ENCODE measurements around the gene TP53INP2. TPM values are rescaled to one million over a fixed set of nuclear protein-coding genes. Genes with fewer than 3 reads are reported as not detected.
A peak's percentile ranks its signal among the peaks of the same experiment; 100 is the strongest.

Gene TP53INP2
- polyA plus RNA-seq, 3 donors = 0.46 to 20.6 (median 0.66) TPM

GRCh38 chr20:34732523-34732922, 28.4 kb downstream of the TP53INP2 start:
- Histone ChIP-seq H3K4me3 (replicated peaks in 1 of 3; ENCODE audit: low read depth in 2 of 3, low read length in 3 of 3) (no peak overlapping the region), H3K9ac (ENCODE audit: insufficient read depth, low read length, poor library complexity, severe bottlenecking) (no peak overlapping the region), H3K4me1 (ENCODE audit: control insufficient read depth in 1 of 2, insufficient read depth in 2 of 2, low read length in 2 of 2) (no peaks in the 10 kb centered on the region), H2AFZ (ENCODE audit: insufficient read depth, low read depth, low read length, poor library complexity, severe bottlenecking) (no peak overlapping the region), H4K20me1 (ENCODE audit: insufficient read depth, low read length) (no peaks in the 10 kb centered on the region), H3K4me2 (replicated peaks; ENCODE audit: extremely low read depth, low read length, poor library complexity, severe bottlenecking) (no peak overlapping the region), H3K36me3 (replicated peaks in 1 of 2; ENCODE audit: control insufficient read depth in 1 of 2, insufficient read depth in 2 of 2, low read length in 2 of 2) (peaks cover 45 to 93% of the 10 kb centered on the region in 2 donors), H3K27ac (ENCODE audit: low read depth in 1 of 2, low read length in 2 of 2) (no peak overlapping the region), H3K27me3 (ENCODE audit: control insufficient read depth in 2 of 2, insufficient read depth in 2 of 2, low read length in 2 of 2) (no peaks in the 10 kb centered on the region), H3K79me2 (ENCODE audit: insufficient read depth, low read length) (no peaks in the 10 kb centered on the region), H3K9me3 (replicated peaks in 1 of 2; ENCODE audit: control insufficient read depth in 1 of 2, insufficient read depth in 1 of 2, low read length in 2 of 2) (no peaks in the 10 kb centered on the region)
- TF ChIP-seq, protein P1, sequence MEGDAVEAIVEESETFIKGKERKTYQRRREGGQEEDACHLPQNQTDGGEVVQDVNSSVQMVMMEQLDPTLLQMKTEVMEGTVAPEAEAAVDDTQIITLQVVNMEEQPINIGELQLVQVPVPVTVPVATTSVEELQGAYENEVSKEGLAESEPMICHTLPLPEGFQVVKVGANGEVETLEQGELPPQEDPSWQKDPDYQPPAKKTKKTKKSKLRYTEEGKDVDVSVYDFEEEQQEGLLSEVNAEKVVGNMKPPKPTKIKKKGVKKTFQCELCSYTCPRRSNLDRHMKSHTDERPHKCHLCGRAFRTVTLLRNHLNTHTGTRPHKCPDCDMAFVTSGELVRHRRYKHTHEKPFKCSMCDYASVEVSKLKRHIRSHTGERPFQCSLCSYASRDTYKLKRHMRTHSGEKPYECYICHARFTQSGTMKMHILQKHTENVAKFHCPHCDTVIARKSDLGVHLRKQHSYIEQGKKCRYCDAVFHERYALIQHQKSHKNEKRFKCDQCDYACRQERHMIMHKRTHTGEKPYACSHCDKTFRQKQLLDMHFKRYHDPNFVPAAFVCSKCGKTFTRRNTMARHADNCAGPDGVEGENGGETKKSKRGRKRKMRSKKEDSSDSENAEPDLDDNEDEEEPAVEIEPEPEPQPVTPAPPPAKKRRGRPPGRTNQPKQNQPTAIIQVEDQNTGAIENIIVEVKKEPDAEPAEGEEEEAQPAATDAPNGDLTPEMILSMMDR (IDR thresholded peaks at IDR 0.05) = no peak
- no peak overlapping the region for H3K27ac Mint-ChIP-seq
- no peak for DNase-seq
- H3K4me1 Mint-ChIP-seq = no peaks in the 10 kb centered on the region
- H3K27me3 Mint-ChIP-seq (ENCODE audit: low read depth in 3 of 3) = no peaks in the 10 kb centered on the region
- no peaks in the 10 kb centered on the region for H3K9me3 Mint-ChIP-seq
- intact Hi-C loops (cut with micrococcal nuclease) = no loop called here
- no CpG with 5 or more reads among the region's 1 CpG for whole genome bisulfite sequencing (ENCODE audit: insufficient coverage)
- H3K4me3 Mint-ChIP-seq = no peak overlapping the region
- peaks cover 56 to 70% of the 10 kb centered on the region in 2 donors for H3K36me3 Mint-ChIP-seq

DNA sequence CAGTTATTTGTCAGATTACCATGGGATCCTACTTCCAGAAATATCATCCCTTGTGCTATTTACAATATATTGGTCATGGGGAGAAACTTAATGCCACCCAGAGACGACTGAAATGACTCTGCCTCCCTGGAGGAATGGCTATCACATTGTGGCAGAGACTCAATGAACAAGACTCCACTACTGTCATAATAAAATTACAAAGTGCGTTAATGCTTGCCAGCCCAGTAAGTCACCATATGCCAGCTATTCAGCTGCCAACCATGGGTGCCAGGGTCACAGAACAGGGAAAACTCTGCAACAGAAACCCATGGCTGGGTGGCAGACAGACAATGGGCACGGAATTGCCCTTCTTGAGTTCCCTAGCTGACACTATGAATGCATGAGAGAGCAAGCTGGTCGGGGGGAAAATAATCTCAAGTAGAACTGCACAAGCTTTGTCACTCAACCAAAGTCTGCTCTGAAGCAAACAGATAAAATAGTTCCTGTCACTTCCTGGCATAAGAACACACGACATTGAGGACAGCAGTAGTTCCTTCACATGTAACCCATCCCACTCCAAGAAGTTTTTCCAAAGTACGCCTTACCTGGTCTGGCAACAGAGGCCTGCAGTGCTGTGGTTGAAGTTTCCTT, 32.1 kb downstream of the TP53INP2 start:
- no peaks in the 10 kb centered on the region for H3K4me1 Mint-ChIP-seq
- Histone ChIP-seq H3K27ac (ENCODE audit: low read depth in 1 of 2, low read length in 2 of 2) (no peak overlapping the region), H3K27me3 (ENCODE audit: control insufficient read depth in 2 of 2, insufficient read depth in 2 of 2, low read length in 2 of 2) (no peaks in the 10 kb centered on the region), H2AFZ (ENCODE audit: insufficient read depth, low read depth, low read length, poor library complexity, severe bottlenecking) (no peak overlapping the region), H3K4me2 (replicated peaks; ENCODE audit: extremely low read depth, low read length, poor library complexity, severe bottlenecking) (no peak overlapping the region), H4K20me1 (ENCODE audit: insufficient read depth, low read length) (no peaks in the 10 kb centered on the region), H3K36me3 (replicated peaks in 1 of 2; ENCODE audit: control insufficient read depth in 1 of 2, insufficient read depth in 2 of 2, low read length in 2 of 2) (peaks cover 45 to 97% of the 10 kb centered on the region in 2 donors), H3K4me1 (ENCODE audit: control insufficient read depth in 1 of 2, insufficient read depth in 2 of 2, low read length in 2 of 2) (no peaks in the 10 kb centered on the region), H3K4me3 (replicated peaks in 1 of 3; ENCODE audit: low read depth in 2 of 3, low read length in 3 of 3) (no peak overlapping the region), H3K9ac (ENCODE audit: insufficient read depth, low read length, poor library complexity, severe bottlenecking) (no peak overlapping the region), H3K79me2 (ENCODE audit: insufficient read depth, low read length) (no peaks in the 10 kb centered on the region), H3K9me3 (replicated peaks in 1 of 2; ENCODE audit: control insufficient read depth in 1 of 2, insufficient read depth in 1 of 2, low read length in 2 of 2) (no peaks in the 10 kb centered on the region)
- no peak for DNase-seq
- H3K4me3 Mint-ChIP-seq = no peak overlapping the region
- no peaks in the 10 kb centered on the region for H3K9me3 Mint-ChIP-seq
- intact Hi-C loops (cut with micrococcal nuclease) = no loop called here
- TF ChIP-seq, protein P1 (IDR thresholded peaks at IDR 0.05) = no peak
- no peaks in the 10 kb centered on the region for H3K27me3 Mint-ChIP-seq (ENCODE audit: low read depth in 3 of 3)
- WGBS (ENCODE audit: insufficient coverage) = 100% methylated on average over 3 of the region's 6 CpGs
- peaks cover 53 to 72% of the 10 kb centered on the region in 2 donors for H3K36me3 Mint-ChIP-seq
- peak overlapping the region in 1 of 7 donors; percentile 63 for H3K27ac Mint-ChIP-seq

All from CD14-positive monocyte (primary cell).